HTR-8/SVneo (cell line): Measurements from ENCODE around the gene CMIP.
"Not testable (repeated sequence)": the region's sequence is repeated elsewhere in the genome, so short reads cannot be mapped to it uniquely, and the experiment has no call there.

Experiments
- DNase-seq: peaks from one replicate; pipeline ENCODE4 v3.0.0; 2011; ENCODE audit warnings: low spot score, mixed read lengths; ENCODE audit not compliant: insufficient read length
- FAIRE-seq: peaks from 2 replicates; lab custom pipeline; 2011; peaks lifted over from hg19 to GRCh38; lab: Jason Lieb, UNC

The CMIP gene

DNA sequence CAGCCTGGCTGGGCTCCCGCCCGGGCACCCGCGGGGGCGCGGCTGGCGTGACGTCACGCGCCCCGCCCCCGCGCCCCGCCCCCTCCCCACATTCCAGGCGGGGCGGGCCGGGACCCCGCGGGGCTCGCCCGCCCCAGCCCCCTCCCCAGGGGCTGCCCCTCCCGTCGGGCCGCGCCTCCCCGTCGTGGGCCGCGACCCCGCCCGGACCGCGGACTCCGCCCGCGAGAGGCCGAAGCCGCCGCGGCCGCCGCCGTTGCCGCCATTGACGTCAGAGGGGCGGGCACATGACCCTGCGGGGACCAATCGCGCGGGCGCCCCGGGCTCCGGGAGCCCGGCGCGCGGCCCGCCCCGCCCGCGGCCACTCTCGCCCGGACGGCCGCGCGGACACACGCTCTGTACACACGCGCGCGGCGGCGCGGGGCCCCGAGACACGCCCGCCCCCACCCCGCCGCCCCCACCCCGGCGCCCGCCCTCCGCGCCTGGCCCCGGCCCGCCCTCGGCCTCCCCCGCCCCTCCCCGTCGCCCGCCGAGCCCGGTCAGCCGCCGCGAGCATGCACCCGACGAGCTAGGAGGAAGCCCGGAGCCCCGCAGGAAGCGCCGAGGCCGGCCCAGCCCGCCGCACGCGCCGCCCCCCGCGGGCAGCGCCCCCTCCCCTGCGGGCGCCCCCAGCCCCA is at the start of gene CMIP:
TSS of gene CMIP (plus strand) at position 361 of the 674 bp plus-strand sequence.
- FAIRE-seq (peak; percentile 80), DNase-seq (peak; percentile 89)

DNA sequence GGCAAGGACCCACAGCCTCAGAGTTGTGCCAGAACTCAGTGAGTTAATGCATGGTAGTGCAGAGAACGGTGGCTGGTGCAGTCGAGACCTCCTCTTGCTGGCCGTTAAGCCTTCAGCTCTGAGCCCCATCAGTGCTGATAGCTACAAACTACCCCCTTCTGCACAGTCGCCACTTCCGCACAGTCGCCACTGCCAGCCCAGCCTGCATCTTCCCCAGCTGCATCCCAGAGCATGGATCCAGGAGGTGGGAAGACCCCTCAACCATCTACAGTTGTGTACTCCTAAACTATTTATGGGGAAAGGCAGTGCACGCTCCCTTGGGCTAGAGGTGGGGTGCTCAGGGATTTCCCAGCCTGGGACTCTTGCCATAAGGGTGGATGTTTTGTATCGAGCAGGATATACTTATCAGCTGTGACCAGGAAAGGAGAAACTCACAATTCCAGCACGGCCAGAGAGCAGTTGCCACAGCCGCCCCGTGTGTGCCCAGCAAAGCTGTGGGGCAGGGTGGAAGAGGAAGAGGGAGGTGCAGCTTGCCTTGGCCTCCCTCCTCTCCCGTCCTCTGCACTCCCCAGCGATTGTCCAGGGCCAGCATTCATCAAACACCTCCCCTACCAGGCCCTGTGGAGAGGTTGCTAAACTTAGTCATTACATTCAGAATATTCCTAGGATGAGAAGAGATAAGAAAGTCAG is 49.5 kb upstream of the CMIP start:
- FAIRE-seq (no peak), DNase-seq (no peak)

DNA sequence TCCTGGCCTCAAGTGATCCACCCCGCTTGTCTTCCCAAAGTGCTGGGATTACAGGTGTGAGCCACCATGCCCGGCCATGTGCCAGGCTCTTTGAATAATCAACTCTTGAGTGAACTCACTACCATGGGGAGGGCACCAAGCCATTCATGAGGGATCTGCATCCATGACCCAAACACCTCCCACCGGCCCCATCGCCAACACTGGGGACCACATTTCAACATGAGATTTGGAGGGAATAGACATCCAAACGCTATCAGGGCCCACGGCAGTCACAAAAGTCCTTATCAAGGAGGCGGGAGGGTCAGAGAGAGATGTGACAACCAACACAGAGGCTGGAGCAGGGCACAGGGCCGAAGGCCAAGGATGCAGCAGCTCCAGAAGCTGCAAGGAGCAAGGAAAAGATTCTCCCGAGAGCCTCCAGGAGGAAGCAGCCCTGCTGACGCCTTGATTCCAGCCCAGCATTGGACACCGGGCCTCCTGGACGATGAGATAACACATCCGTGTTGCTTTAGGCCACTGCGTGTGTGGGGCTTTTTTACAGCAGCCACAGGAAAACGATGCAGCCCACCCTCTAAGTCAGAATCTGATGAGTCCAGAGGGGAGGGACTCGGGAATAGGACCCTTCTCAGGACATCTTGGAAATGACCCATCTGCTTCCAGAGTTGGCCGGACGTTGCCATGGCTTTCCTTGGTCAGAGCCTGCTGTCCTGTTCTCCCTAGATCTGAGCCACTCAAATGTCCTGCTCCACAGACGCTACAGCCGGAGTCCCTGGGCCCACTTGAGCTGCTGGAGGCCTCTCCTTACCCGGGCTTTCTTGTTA is 47.3 kb upstream of the CMIP start:
- no peak for FAIRE-seq
- no peak for DNase-seq

DNA sequence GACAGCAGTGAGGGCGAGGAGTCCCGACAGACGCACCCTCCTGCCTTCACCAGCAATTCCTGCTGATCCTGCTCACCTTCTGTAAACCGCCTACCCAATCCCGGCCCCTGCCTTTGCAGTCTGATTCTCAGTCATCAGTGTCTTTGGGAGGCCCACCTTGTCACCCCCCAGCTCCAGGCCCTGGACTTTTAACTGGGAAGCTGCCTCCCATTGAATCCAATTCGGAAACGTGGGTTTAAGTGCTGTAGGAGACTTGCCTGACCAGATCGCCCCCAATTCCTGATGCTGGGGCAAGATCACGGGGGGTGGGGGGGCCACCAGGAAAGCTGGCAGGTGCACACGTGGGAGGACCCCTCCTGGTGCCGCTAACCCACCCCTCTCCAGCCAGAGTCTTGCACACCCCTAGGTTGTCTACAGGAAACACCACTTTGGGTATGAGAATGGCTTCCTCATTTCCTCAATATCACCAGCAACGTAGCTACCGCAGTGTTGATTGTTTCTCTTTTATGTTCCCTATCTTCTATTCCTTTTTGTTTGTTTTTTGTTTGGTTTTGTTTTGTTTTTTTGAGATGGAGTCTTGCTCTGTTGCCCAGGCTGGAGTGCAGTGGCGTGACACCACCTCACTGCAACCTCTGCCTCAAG is 46.6 kb upstream of the CMIP start:
- no peak for FAIRE-seq
- DNase-seq: no peak

DNA sequence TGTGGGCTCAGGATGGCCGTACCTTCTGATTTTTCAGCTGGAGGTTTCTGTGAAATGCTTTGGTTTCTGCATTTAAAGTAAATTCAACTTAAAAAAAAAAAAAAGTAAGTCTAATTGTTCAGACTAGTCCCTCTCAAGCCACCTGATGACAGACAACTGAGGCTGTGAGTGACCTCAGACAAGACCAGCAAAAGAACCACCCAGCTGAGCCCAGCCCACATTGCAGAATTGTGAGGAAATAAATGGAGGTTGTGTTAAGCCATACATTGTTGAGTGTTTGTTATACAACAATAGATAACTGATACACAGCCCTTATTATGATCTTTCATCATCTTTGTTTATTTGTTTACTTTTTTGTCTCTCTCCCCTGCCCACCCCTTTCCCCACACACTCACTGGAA is 44.7 kb upstream of the CMIP start:
- FAIRE-seq (no peak), DNase-seq (no peak)

DNA sequence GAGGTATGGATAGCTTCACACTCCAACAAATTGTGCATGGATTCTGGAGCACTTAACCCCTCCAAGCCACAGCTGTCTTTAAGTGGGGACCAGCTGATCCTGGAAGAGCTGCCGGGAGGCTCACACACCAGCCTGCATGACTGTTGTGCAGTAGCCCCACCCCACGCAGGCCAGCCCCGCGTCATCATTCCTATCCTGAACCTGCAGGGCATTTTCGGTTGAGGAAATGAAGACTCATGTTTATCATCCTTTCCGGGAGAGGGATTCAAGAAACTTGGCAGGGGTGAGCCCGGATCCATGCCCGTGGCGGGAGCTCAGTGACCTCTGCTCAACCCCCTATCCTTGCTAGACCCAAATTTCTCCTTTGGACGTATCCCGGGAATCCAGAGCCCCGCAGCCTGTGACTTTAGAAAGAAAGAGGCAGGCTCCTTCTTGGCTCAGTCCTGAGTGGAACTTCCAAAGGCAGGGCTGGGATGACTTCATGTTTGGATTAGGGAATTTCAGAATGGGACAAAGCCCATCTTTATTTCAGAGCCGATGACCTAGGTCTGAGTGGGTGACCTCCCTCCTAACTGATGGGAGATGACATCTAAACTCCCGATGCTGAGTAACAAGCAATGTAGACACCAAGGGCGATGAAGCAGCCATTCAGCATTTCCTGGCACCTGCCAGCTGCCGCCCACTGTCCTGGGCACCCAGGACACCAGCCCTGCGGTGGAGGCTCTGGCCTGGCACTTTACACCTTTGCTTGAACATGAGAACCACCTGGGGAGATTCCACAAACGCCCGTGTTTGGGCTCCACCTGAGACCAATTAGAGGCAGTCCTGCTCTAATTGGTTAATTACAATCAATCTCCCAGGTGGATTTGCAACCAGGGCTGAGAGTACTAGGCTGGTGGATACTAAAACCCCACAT is 43.3 kb upstream of the CMIP start:
- DNase-seq (peak; percentile 89), FAIRE-seq (peak; percentile 46)

DNA sequence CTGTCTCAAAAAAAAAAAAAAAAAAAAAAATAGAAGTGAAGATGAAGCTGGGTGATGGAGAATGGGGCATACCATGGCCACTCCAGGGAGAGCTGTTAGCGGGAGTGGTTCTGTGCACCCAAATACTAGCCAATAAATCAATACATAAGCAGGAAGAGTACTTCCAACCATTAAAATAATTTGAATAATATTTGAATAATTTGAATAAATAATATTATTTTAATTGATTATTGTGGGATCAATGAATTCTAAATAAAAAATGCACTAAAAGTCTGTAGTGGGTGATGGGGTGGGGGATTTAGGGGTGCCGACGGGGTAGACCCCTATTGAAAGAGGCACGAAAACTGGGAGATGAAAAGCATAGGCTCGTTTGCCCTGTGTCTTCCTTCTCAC is 41.4 kb upstream of the CMIP start:
- no peak for DNase-seq
- FAIRE-seq: no peak

DNA sequence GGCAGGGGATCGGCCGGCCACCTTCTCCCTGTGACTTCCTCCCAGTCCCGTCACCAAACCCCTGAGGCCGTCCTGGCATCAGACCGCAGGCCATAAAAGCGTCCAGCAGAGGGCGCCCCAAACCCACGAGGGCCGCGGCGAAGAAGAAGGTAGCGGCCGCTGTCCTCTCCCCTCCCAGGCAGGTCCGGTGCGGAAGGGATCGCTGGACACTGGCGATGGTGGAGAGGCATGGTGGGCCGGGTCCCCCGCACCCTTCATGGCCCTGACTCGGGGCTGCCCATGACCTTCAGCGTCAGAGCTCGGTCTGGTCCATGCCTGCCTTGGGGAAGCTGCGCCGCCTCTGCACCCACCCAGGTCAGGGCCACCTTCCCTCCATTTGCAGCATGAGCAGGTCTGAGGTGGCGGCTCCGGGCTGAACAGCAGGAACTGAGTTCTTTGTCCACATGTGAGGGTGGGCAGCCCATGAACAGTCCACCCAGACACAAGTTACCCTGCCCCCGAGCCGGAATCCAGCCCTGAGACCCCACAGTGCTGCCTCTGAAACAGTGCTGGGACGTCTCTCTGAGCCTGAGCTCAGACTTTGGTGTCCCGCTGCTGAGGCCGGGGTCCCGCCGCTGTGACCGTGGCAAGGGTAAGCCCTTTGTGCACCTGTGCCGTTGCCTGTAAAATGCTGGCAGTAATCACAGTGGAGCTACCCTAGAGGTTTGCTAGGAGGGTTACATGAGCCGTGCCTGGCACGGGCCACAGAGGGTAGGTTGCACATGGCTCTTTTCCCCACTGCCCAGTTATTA is 40.8 kb upstream of the CMIP start:
- DNase-seq (peak; percentile 91), FAIRE-seq (peak; percentile 82)

DNA sequence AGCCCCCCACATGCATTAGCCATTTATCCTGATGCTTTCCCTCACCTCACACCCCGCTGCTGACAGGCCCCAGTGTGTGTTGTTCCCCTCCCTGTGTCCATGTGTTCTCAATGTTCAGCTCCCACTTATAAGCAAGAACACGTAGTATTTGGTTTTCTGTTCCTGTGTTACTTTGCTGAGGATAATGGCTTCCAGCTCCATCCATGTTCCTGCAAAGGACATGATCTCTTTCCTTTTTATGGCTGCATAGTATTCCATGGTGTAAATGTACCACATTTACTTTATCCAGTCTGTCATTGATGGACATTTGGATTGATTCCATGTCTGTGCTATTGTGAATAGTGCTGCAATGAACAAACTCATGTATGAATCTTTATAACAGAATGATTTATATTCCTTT is 39.6 kb upstream of the CMIP start:
- not testable (repeated sequence) for DNase-seq, FAIRE-seq

DNA sequence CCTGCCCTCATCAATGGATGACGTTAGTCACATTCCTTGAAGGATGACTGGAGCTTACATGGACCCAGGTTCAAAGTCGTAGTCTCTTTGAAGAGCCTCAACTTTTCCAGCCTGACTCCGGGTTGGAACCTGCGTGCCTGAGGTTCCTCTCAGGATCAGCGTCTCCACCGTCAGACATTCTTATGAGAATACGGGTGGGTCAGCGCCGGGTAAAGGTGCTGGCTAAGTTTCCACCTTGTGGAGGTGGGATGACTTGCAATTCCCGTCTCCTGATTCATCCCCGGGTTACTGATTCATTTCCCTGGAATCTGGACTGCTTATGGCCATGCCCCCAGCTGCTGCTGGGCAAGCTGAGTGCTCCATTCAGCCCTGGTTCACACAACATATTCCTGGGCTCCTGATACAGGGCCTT is 38.9 kb upstream of the CMIP start:
- FAIRE-seq (peak; percentile 77), DNase-seq (peak; percentile 95)

DNA sequence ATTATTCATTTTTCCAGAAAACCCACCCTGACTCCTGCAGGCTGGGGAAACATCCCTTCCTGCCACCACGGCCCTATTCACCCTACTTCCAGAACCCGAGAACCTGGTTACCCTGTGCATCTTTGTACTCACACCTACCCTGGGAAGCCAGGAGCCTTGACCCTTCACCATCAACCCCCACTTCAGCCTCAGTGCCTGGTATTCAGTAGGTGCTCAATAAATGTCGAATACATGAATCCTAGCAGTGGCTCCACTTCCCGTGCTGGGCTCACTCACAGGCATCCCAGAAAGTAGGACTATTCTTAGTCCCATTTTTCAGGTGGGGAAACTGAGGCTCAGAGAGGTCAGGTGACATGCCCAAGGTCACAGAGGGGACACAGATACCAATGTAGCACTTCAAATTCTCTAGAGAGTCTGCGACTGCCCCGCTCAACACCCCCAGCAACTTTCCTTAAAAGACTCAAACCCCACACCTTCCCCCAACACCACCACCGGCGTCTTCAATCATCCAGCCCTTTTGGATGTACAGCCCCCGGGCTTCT is 36.1 kb upstream of the CMIP start:
- DNase-seq (no peak), FAIRE-seq (no peak)

DNA sequence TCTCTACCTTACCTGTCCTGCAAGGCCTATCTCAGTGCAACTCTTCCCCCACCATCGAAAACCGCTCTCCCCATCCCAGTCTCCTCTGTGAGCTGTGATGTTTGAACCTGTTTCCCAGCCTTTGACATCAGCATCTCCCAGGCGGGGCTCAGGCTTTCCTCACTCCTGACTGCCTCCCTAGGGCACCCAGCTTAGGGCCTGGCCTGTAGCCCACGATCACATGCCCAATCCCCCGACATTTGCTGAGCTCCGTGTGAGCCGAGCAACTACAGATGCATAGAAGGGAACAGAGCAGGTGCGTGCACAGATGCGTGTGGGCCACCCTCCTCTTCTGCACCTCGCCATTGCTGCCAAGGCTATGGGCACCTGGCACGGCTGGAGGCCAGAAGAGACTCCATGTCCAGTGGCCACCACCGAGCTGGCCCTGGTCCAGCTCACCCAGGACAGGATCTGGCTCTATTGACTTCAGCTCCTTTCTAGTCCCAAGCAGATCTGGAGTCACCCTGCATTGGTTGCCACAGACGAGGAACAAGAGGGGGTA is 35.5 kb upstream of the CMIP start:
- DNase-seq (no peak), FAIRE-seq (no peak)

DNA sequence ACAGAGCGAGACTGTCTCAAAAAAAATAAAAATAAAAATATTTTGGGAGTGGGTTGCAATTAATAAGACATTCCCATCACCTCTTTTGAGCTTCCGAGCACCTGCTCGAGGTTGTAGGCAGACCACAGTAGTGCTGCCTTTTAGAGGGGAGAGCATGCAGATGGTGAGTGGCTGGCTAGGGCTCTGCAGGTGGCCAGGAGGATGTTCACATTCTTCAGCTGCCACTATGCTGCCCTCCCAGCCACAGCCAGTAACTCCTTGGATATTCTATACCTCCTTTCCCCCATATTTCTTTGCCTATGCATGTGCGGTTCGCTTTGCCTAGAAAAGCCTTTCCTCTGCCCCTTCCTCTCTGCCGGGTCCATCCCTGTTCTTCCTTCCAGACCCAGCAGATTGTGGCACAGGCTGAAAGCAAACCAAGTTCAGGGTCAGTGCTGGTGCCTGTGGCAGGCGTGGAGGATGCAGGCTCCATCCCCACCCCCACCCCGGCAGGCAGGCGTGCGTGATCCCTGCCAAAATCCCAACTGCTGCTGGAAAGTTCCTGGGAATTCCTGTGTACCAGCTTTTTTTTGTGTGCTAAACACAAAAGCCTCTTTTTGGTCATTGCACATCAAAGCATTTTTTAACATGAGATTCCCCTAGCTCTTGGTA is 33.8 kb upstream of the CMIP start:
- FAIRE-seq (no peak), DNase-seq (no peak)

DNA sequence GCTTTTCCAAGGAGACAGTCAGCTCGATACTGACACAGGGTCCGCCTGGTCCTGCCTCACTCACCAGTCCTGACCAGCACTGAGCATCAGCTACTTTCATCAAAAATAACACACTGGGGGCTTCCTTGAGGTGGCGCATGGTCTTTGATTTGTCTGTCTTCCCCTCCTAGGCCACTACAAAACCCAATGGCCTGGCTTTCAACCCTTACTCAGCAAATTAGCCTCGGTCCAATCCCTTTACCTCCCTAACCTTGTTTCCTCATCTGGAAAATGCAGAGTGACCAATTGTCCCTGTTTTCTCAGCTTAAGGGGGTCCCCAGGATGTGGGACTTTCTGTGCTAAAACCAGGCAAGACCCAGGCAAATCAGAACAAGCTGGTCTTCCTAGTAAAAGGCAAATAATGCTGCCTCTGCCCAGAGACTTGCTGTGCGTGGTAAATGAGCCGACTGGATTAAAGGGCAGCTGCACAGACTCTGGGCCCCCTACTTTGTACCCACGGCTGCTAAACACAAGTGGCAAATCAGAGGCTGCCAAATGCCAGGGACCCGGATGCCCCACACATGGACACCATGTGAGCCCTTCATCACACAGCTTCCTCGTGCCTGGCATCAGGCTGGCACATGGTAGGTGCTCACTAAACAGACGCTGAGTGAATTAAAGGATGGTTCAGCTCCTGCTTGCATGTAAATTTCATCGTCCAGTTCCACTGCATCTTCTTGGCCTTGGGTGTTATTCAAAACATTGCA is 31.2 kb upstream of the CMIP start:
- no peak for DNase-seq
- FAIRE-seq: peak; percentile 38

DNA sequence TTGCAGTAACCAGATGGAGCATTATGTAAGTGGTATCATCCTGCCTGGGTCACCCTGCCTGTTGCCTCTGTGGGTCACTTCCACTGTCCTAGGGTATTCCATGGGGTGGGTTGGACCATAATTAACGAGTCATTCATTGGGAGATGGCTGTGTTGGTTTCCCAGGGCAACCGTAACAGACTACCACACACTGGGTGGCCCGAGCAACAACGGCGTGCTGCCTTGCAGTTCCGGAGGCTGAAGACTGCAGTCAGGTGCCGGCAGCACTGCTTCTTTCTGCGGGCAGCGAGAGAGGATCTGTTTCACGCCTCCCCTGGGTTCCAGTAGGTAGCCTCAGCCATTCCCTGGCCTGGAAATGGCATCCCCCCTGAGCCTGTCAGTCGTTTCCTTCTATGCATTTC is 28.9 kb upstream of the CMIP start:
- FAIRE-seq (no peak), DNase-seq (no peak)

DNA sequence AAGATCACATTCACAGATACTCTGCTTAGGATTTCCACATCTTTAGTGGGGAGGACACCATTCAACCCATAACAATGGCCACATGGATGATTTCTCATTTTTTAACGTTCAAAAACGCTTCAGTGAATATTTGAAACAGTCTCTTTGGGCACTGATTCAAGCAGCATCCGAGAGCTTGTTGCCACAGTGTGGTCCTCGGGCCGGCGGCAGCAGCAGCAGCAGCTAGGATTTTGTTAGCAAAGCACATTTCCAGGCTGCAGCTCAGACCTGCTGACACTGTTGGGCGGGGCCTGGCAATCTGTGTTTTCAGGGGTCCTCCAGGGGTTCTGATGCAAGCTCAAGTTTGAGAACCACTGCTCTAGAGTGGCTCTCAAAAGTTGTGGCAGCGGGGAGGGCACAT is 27.9 kb upstream of the CMIP start:
- DNase-seq (no peak), FAIRE-seq (no peak)

DNA sequence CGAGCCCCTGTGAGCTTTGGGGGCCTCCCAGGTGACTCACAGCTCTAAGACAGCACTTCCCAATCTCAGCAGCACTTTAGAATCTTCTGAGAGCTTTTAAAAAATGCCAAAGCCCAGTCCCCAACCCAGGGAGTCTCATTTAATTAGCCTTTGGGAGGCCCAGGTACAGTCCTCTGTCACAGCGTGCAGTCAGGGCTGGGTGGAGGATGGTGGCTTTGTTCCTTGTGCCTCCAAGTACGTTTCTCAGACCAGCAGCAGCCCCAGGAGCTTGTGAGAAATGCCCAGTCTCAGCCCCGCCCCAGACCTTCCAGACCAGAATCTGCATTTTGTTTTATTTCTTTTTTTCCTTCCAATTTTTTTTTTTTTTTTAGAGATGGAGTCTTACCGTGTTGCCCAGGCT is 27.4 kb upstream of the CMIP start:
- DNase-seq: no peak
- no peak for FAIRE-seq
